Measurements from ENCODE around the gene TPPP3.

DNA sequence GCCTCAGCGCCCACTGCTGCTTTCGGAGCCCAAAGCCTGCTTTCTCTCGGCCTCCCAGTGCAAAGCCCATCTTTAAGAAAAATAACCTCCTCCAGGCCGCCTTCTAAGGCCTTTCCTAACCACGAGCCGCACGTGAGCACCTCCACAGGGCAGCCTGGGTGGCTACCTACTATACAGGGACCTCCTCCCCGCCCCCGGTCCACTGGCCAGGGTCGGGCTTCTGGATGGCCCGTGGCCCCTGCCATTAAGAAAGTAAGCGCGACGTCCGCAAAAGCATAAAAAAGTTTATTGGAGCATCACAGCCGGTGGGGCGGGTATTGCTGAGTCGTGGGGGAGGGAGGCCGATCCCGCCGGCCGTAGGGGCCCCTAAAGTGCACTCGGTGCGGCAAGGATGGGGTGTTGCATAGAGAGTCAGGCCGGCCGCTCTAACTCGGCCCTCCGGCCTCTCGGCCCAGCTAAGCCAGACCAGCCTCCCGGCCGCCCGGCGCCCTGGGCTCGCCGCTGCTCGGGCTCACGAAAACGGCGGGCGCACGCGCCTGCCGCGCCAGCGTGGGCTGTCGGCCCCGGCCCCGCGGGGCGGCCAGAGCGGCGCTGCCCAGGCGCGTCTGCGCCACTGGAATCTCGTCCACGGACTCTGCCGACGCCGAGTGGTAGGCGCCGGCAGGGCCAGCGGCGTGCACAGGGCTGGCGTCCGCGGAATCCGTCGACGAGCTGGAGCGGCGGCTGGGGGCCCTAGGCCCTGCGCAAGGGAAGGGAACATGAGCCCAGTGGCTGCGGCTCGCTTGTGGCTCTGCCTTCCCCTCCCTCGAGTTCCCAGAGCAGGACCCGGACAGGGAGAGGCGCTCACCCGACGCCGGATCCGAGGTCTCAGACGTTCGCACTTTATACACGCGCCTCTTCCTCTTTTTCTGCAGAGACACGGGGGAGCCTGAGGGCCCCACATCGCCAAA lies 1.1 kb upstream of the TPPP3 start:
- TF ChIP-seq, protein P1, sequence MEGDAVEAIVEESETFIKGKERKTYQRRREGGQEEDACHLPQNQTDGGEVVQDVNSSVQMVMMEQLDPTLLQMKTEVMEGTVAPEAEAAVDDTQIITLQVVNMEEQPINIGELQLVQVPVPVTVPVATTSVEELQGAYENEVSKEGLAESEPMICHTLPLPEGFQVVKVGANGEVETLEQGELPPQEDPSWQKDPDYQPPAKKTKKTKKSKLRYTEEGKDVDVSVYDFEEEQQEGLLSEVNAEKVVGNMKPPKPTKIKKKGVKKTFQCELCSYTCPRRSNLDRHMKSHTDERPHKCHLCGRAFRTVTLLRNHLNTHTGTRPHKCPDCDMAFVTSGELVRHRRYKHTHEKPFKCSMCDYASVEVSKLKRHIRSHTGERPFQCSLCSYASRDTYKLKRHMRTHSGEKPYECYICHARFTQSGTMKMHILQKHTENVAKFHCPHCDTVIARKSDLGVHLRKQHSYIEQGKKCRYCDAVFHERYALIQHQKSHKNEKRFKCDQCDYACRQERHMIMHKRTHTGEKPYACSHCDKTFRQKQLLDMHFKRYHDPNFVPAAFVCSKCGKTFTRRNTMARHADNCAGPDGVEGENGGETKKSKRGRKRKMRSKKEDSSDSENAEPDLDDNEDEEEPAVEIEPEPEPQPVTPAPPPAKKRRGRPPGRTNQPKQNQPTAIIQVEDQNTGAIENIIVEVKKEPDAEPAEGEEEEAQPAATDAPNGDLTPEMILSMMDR (IDR thresholded peaks at IDR 0.05) = no peak
- no peak for TF ChIP-seq POLR2A (IDR thresholded peaks at IDR 0.05)
- no peak for TF ChIP-seq EP300 (IDR thresholded peaks at IDR 0.05)
